Measurements from ENCODE around the gene PITPNC1. TPM values are rescaled to one million over a fixed set of nuclear protein-coding genes. Genes with fewer than 3 reads are reported as not detected.

PITPNC1 gene
- total RNA-seq: 24.4 and 28.2 TPM in 2 replicates

GRCh38 chr17:67376737-67377487 is at the start of gene PITPNC1:
TSS of gene PITPNC1 (plus strand) at chr17:67377281.

GRCh38 chr17:67366193-67367157 is 10.6 kb upstream of the PITPNC1 start, which contains the start of gene PSMD12:
TSS of gene PSMD12 (minus strand) at chr17:67366577. CDS start at chr17:67366519, 58 bp downstream.

GRCh38 chr17:67717624-67718324 is 340.7 kb downstream of the PITPNC1 start, which contains the start of gene NOL11:
TSS of gene NOL11 (plus strand) at chr17:67717936. CDS start at chr17:67717948, 12 bp downstream.

Other genes with a start within 250 kb of the PITPNC1 start
- 26.6 and 85.0 TPM in 2 replicates for gene HELZ, start 132.1 kb upstream of the PITPNC1 start, total RNA-seq
- 16.8 and 39.2 TPM in 2 replicates for gene PSMD12, start 10.7 kb upstream of the PITPNC1 start, total RNA-seq